ENCODE measurements around the gene PRSS22.
"Not testable (repeated sequence)": the region's sequence is repeated elsewhere in the genome, so short reads cannot be mapped to it uniquely, and the experiment has no call there.

PRSS22 gene, protein sequence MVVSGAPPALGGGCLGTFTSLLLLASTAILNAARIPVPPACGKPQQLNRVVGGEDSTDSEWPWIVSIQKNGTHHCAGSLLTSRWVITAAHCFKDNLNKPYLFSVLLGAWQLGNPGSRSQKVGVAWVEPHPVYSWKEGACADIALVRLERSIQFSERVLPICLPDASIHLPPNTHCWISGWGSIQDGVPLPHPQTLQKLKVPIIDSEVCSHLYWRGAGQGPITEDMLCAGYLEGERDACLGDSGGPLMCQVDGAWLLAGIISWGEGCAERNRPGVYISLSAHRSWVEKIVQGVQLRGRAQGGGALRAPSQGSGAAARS

DNA sequence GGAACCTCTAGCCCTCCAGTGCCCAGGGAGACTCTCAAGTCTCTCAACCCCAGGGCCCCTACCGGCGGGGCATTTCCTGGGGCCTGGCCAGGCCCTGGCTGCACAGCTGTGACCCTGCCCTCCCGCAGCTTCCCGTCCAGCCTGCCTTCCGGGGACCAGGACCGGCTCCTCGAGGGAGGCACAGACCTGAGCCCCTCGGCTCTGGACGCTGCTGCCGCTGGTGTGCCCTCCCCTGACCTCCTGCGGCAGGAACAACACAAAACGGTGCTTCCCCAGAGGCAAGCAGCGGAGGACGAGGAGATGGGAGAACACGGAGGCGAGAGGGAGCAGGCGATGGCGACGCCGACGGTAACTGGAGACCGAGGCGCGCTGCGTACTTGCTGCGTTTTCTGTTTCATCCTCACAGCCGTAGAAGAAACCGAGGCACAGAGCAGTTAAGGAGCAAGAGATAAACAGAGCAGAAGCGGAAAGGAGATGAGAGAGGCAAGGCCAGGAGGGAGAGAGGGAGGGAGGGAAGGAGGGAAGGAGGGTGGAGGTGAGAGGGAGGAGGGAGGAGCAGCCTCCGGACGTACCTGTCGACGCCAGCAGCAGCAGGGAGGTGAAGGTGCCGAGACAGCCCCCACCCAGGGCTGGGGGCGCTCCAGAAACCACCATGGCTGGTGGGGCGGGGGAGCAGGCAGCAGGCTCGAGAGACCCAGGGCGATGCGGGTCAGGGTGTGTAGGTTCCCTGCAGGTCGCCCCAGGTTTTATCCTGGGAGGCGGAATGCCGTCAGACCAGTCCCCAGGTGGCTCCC, at the start of gene PRSS22:
PRSS22 (minus strand) TSS at position 720 of the 794 bp plus-strand sequence; CDS start at position 654, 66 bp downstream.
- DNase-seq (ENCODE audit: low read depth), result no peak

DNA sequence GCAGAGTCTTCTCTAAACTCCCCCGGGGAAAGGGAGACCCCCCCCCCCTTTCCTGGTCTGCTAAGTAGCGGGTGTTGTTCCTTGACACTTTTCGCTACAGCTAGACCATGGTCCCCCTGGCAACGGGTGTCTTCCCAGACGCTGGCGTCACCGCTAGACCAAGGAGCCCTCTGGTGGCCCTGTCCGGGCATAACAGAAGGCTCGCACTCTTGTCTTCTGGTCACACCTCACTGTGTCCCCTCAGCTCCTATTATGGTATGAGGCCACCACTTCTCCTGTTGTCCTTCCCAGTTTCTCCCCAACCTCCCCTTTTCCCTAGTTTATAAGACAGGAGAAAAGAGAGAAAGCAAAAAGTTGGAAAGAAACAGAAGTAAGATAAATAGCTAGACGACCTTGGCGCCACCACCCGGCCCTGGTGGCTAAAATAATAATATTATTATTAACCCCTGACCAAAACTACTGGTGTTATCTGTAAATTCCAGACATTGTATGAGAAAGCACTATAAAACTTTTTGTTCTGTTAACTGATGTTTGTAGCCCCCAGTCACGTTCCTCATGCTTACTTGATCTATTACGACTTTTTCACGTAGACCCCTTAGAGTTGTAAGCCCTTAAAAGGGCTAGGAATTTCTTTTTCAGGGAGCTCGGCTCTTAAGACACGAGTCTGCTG, 49.2 kb upstream of the PRSS22 start:
- not testable (repeated sequence) for DNase-seq (ENCODE audit: low read depth)

DNA sequence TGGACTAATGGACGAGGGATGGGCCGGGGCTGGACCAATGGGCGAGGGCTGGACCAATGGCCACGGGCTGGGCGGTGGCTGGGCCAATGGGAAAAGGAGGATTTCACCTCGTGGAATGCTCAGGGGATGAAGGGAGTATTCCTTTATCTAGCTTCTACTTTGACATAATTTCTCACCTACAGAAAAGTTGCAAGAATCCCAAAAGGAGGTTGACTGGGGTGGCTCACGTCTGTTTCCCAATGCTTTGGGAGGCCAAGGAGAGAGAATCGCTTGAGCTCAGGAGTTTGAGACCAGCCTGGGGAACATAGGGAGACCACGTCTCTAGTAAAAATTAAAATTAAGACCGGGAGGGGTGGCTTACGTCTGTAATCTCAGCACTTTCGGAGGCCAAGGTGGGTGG, 48.0 kb upstream of the PRSS22 start:
- DNase-seq (ENCODE audit: low read depth), result no peak

DNA sequence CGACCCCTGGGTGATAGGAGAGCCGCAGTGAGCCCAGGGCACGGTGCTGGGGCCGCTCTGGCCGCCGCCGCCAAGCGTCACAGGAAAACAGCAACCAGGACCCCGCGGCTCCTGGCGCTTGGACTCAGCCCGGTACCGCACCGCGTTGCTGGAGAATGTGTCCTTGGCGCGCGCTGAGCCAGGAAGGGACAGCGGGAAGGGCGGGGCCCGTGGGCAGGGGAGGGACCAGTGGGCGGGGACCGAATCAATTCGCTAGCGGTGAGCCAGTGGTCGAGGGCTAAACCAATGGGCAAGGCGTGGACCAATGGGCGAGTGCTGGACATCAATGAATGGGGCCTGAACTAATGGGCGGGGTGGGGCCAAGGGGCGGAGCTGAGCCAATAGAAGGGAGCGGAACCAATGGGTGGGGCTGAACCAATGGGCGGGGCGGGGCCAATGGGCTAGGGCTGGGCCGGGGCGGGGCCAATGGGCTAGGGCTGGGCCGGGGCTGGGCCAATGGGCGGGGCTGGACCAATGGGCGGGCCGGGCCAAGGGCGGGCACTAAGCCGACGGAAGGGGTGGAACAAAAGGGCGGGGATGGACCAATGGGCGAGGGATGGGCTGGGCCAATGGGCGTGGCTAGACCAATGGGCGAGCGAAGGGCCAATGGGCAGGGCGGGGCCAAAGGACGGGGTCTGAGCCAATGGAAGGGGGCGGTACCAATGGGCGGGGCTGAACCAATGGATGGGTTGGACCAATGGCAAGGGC, 47.4 kb upstream of the PRSS22 start:
- peak; percentile 63 for DNase-seq (ENCODE audit: low read depth)

DNA sequence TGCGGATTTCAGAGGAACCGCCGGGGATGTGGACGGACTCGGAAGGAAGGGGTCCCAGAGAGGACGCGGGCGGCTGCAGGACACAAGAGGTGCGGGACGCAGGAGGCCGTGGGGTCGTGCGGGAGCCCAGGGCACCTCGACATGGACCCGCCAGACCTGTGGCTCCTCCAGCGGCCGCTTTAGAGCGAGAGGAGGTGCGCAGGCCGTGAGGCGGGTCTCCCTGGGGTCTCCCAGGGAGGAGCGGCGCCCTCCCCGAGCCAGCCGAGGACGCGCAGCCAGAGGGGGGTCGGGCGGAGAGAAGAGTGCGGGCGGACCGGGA, 46.9 kb upstream of the PRSS22 start:
- DNase-seq (ENCODE audit: low read depth), result no peak

DNA sequence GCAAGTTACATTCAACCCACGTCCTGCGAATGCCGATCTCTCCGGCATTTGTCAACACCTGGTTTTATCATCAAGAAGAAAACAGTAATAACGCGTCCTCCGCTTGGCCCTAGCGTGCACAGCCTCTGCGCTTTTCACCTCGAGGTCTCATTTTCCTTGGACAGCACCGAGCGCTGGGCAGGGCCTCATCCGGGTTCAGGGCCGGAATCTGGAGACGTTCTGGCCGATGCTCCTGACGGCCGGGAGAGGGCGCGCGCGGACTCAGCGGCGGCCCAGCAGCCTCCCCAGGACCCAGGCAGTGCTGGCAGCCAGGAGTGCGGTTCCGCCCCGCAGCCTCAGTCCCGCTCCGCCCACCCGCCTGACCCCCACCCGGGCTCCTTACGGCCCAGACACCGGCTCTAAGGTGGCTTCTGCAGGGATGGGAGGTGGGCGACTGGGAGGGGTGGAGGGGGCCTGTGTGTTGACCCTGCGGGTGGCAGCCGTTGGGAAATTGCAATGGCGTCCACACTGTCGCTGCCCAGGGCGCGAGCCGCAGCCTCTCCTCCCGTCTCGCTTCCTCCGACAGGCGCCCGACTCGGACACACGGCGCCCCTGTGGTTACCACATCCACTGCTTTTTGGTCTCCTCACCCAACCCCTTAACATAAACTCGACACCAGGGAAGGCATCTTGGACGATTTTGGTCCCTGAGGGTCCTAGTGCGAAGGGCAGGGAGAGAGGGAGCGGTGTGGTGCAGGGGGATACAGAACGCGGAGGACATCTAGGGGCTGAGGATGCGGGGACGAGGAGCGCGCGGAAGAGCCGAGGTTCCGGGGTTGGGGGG, 46.3 kb upstream of the PRSS22 start:
- DNase-seq (ENCODE audit: low read depth), result peak; percentile 39

DNA sequence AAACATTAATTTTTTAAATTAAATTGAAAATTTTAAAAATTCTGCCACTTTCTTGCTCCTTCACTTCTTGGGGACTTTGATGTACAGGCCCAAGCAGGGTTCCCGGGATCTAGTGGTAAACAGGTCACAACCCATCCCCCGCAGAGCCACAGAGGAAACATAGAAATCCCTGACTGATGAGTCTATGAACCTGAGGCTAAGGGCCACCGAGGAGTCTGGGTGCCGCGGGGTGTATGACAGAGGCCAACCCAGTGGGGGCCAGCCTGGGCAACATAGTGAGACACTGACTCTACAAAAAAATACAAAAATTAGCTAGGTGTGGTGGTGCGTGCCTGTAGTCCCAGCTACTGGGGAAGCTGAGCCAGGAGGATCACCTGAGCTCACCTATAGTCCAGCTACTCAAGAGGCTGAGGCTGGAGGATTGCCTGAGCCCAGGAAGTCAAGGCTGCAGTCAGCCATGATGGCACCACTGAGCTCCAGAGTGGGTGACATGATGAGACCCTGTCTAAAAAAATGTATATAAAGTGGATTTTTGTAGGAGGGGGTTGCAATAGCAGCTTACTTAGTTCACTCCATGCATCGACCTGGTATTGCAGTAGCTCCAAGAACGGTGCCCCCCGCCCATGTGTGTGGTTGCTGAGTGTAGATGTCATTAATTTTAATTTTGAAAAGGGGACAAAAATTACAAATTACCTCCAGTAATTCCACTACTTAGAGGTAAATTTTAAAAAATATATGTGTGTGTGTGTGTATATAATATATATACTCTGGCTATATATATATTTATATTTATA, 44.6 kb upstream of the PRSS22 start:
- no peak for DNase-seq (ENCODE audit: low read depth)

DNA sequence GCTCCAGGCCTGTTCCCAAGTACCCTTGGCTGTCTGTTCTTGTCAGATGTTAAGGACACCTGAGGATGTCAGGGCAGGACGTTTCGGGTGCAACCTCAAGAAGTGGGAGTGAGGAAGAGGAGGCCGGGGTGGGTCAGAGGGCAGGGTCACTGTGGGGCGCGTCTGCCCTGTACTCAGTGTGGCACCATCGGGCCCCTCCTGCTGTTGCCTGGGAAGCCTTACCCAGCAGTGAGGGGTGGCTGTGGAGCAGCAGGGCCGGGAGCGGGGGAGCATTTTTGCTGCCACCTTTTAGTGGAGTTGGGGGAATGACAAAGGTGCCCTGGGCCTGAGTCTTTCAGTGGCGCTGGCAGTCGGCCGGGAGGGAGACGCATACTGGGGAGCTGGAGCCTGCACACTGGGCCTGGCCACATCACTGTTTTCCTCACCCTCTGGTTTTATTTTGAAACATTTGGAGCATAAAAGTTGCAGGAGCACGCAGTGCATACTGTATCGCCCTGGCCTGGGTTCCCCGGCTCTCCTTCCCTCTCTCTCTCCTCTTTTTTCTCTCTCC, 42.6 kb upstream of the PRSS22 start:
- DNase-seq (ENCODE audit: low read depth), result no peak

DNA sequence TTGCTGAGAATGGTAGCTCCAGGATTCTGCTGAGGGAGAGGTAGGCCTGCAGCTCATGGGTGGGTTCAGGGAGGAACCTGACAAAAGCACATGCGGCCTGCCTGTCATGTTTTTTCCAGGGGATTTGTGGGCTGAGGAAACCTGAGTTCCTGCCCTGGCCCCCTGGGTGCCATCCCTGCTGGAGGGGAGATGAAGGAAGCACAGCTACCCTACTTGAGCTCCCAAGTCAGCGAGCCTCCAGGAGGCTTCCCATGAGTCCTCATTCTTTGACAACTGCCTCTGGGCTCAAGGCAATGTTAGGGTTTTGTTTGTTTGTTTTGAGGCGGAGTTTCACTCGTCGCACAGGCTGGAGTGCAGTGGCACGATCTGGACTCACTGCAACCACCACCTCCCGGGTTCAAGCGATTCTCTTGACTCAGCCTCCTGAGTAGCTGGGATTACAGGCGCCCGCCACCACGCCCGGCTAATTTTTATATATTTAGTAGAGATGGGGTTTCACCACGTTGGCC, 41.6 kb upstream of the PRSS22 start:
- no peak for DNase-seq (ENCODE audit: low read depth)

DNA sequence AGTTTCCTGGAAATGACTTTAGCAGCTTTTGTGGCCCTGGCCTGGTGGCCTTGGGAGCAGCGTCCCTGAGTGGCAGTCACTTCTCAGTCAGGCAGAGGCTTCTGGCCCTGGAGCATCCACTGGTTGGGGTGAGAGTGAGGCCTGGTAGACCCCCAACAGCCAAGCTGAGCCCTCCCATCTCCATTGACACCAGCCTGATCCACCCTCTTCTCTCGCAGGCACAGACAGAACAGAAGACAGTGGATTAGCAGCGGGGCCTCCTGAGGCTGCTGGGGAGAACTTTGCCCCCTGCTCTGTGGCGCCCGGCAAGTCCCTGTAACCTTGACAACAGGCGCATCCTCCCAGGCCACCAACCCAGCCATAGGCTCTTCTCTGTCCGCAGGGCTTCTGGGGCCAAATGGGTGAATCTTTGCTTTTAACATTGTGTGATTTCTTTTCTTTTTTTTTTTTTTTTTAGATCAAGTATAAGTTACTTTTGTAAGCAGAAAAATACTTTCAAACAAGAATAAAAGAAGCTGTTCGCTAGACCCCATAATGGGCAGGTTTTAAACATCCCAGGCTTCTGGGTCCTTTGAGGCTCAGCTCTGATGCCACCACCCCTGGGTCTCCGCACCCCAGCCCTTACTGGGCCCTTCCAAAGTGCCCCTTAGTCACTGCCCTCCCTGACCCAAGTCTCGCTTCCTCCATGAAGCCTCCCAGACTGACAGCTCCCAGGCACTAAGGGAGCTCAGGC, 41.0 kb upstream of the PRSS22 start:
- no peak for DNase-seq (ENCODE audit: low read depth)

DNA sequence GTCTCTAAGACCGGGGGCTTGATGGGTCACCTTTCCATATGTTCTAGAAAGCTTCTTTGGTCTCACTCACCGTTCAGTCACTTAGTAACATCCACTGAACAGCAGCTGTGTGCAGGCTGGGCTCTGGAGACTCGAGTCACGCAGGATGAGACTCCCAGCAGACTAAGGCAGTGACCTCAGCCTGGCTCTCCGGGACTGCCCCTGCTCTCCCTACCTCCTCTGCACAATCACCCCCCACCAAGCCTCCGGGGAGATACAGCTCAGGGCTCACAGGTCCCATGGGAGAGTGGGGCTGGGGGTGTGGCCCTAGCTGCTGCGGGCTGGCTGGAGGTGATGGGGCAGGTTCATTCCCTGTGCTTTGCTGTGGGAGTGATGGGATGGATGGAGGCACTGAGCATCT, 39.1 kb upstream of the PRSS22 start:
- no peak for DNase-seq (ENCODE audit: low read depth)

DNA sequence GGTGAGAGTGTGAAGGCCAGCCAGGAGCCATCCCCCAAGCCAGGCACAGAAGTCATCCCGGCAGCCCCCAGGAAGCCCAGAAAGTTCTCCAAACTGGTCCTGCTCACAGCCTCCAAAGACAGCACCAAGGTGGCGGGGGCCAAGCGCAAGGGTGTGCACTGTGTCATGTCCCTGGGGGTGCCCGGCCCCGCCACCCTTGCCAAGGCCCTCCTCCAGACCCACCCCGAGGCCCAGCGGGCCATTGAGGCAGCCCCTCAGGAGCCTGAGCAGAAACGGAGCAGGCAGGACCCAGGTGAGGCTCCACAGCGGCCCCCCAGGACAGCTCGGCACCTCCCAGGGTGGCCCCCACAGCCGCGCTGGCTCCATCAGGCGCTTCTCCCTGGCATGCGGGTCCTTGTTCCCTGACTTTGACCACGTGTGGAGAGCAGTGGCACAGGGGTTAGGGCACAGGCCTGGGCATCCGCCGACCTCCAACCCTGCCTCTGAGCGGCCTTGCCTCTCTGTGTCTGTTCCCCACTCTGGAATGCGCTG, 38.6 kb upstream of the PRSS22 start:
- no peak for DNase-seq (ENCODE audit: low read depth)

DNA sequence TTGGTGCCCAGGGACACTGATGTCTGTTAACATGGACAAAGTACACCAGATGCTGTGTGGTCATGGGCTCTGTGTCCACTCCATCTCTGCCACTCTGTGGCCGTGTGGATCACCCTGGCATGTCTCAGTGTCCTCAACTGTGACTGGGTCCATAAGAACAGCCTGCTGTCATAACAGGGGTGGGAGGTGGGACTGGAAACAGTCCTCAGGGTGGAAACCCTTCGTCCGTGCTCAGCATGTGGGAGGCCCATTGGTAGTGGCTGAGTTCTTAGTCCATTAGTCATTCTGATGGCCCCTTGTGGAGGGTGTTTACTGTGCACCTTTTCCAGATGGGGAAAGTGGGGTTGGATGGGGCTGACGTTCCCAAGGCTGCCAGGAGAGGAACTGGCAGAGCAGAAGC, 37.8 kb upstream of the PRSS22 start:
- DNase-seq (ENCODE audit: low read depth), result no peak

DNA sequence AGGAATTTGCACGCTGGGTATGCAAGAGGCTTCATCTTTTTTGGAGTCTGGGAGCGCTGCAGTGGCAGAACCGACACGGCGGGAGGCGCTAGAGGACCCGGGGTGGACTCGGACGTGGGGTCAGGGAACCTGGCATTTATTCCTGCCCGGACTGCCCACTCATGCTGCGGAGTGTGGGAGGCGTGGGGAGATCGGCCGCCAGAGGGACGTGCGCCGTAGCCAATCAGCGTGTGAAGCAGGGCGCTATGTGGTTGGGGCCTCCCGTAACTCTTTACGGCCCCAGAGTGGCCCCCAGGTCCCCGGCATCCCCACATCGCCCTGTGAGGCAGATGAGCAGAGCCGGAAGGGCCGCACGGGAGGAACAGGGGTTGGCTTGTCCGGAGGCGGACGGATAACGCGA, 36.3 kb upstream of the PRSS22 start:
- DNase-seq (ENCODE audit: low read depth), result no peak

DNA sequence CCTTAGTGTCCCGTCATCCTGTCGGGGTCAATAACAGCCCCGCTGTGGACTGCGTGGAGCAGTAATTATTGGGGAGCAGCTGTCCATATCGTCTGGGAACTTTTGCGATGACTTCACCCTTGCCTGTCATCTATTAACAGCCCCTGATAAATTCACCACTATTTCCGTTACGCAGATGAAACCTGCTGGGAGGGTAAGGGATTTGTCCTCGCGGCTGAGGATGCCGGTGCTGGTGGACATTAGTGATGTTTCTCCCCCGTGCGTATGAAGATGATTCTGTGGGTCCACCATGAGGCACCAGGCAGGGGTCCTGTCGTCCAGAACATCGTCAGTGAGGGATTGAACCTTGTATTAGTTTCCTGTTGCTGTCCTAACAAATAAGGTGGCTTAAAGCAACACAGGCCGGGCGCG, 26.1 kb upstream of the PRSS22 start:
- no peak for DNase-seq (ENCODE audit: low read depth)

DNA sequence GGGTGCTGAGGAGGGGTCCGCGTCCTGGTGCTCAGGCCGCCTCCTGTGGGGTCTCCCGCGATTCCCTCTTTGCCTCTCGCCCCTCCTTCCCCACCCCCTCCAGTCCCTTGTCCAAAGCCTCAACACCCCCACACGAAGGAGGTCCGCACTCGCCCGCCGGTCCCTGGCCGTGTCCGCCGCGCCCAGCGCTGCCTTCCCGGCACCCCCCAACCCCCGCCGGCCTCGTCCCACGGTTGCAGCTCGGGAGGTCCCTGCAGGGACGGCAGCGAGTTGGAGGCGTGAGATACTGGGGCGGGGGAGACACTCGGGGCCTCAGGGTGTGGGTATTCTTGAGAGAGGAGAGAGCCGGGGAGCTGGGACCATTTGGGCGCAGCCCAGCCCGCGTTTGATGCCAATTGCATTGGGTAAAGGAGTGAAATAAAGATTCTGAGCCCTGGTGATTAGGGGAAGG, 25.5 kb upstream of the PRSS22 start:
- DNase-seq (ENCODE audit: low read depth), result no peak

DNA sequence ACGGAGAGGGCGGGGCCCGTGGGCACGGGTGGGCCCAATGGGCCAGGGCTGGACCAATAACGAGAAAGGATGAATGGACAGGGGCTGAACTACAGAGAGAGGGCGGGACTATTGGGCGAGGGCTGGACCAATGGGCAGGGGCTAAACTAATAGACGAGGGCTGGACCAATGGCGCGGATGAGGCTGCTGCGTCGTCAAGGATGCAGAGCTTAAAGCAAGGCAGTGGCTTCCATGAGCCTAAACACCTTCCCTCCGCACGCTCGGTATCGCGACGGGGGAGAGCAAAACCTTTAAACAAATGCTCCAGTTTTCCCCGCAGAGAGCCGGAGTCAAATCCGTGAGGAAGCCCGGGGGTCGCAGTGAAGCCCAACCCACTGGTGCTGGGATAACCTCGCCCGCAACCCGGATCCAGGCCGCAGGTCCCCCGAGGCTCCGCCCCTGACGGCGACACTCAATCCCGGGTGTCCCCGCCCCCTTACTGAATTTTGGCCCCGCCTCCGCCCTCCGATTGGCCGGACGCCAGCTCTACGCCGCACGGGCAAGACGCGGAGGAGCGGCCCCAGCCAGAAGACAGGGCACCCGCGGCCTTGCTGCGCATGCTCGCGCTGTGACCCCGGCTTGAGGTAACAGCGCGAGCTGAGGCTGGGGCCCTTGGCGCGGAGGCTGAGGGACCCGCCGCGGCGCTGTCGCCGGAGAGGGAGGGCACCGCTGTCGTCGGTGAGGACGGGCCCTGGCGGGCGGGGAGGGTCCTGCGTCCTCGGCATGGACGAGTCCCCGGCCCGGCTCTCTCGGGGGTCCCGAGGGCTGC, 24.9 kb upstream of the PRSS22 start, which contains the start of gene FLYWCH2:
FLYWCH2 (plus strand) TSS at position 566 of the 808 bp plus-strand sequence. CDS start 13,235 bp downstream, outside the sequence.
- peak; percentile 100 for DNase-seq (ENCODE audit: low read depth)

Data from stimulated activated CD8-positive, alpha-beta memory T cell treated with anti-CD3 and anti-CD28 coated beads, Interleukin-15, amount 100 ng/mL, for 1 hour (primary cell).